Activated CD4-positive, alpha-beta memory T cell treated with anti-CD3 and anti-CD28 coated beads, Interleukin-2, amount 10 ng/mL, durations not matched to agents 7 days and 5 days (primary cell): Measurements from ENCODE around the gene GRAMD2B. TPM values are rescaled to one million over a fixed set of nuclear protein-coding genes. Genes with fewer than 3 reads are reported as not detected.

Experiments
- CTCF ChIA-PET: fragments of 350-600 bp; sonication (Branson Sonifier 250); formaldehyde crosslinking; loops from one replicate; lab custom pipeline; 2021; ENCODE audit warnings: antibody characterized with exemption, inconsistent platforms; lab: Charles Lee
- POLR2A ChIA-PET: fragments of 350-600 bp; sonication (Branson Sonifier 250); formaldehyde crosslinking; loops from one replicate; lab custom pipeline; 2021; ENCODE audit warnings: antibody characterized with exemption; lab: Charles Lee
- DNase-seq: peaks from one replicate; pipeline ENCODE4 v3.0.0-alpha.2; 2020
- H3K27ac Mint-ChIP-seq: one replicate; pipeline ENCODE4 v1.8.0; 2021; ENCODE audit warnings: mild to moderate bottlenecking, mixed read lengths
- H3K27me3 Mint-ChIP-seq: one replicate; pipeline ENCODE4 v1.8.0; 2021; ENCODE audit warnings: mixed read lengths
- H3K36me3 Mint-ChIP-seq: one replicate; pipeline ENCODE4 v1.8.0; 2021; ENCODE audit warnings: low read depth, mixed read lengths
- H3K4me1 Mint-ChIP-seq: one replicate; pipeline ENCODE4 v1.8.0; 2021; ENCODE audit warnings: mixed read lengths
- H3K4me3 Mint-ChIP-seq: one replicate; pipeline ENCODE4 v1.8.0; 2021; ENCODE audit warnings: mild to moderate bottlenecking, mixed read lengths
- H3K9me3 Mint-ChIP-seq: one replicate; pipeline ENCODE4 v1.8.0; 2021; ENCODE audit warnings: mixed read lengths
- total RNA-seq, 2 experiments: library from RNA; stranded (reverse); gene quantifications; one replicate each; pipeline ENCODE4 v1.2.3, GENCODE V29; 2021

Gene GRAMD2B
- total RNA-seq, 2 experiments from 2014 or later: 4.6 to 5.0 TPM

DNA sequence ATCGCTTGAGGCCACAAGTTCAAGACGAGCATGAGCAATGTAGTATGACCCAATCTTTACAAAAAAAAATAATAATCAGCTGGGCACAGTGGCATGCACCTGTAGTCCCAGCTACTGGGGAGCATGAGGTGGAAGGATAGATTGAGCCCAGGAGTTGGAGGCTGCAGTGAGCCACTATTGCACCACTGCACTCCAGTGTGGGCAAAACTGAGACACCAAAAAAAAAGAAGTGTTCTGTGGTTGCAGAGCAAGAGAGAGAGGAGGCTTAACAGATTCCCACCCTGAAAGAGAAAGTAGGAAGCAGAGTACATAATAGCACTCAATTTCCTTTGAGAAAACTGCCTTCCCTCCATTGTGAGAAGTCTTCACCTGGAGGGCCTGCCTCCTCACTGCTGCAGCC is 119.2 kb downstream of the GRAMD2B start:
- no peaks in the 10 kb centered on the region for H3K4me1 Mint-ChIP-seq
- H3K9me3 Mint-ChIP-seq: no peaks in the 10 kb centered on the region
- H3K27me3 Mint-ChIP-seq: peaks cover 2% of the 10 kb centered on the region
- ChIA-PET POLR2A (no interaction called here), CTCF (interaction anchor here (0.7 to 5.1 kb wide), 5 partner anchors 12 to 205 kb away, joined by 3 to 53 read pairs (median 3); no protein-coding TSS in a partner anchor)
- no peak for DNase-seq
- no peak overlapping the region for H3K4me3 Mint-ChIP-seq
- H3K36me3 Mint-ChIP-seq: no peaks in the 10 kb centered on the region
- no peak overlapping the region for H3K27ac Mint-ChIP-seq

- Mint-ChIP-seq H3K9me3 (no peaks in the 10 kb centered on the region), H3K36me3 (no peaks in the 10 kb centered on the region), H3K27me3 (peaks cover 2% of the 10 kb centered on the region), H3K27ac (no peak overlapping the region), H3K4me1 (no peaks in the 10 kb centered on the region), H3K4me3 (no peak overlapping the region)
- DNase-seq: no peak
- ChIA-PET CTCF (interaction anchor here (0.7 to 1.8 kb wide), 6 partner anchors 10 to 204 kb away, joined by 3 to 11 read pairs (median 4); no protein-coding TSS in a partner anchor), POLR2A (no interaction called here)
Observed at GRCh38 chr5:126543009-126543408, 119.8 kb downstream of the GRAMD2B start.

DNA sequence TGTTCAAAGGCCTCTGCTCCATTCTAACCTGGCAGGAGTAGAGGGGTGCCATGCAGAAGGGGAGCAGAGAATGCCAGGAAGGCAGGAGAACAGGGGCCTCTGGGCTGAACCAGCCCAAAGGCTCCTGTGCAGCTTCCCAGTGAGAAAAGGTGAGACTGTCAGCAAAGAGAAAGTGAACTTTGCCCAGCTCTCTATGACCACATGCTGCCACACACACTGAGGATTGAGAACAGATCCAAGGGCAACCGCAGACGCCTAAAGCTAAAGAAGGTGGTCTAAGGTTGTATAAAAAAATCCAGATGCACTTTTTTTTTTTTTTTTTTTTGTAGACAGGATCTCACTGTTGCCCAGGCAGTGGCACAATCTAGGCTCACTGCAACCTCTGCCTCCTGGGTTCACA is 120.5 kb downstream of the GRAMD2B start:
- POLR2A ChIA-PET: no interaction called here
- DNase-seq: no peak
- H3K27me3 Mint-ChIP-seq: peaks cover 2% of the 10 kb centered on the region
- H3K4me3 Mint-ChIP-seq: no peak overlapping the region
- H3K4me1 Mint-ChIP-seq: no peaks in the 10 kb centered on the region
- no peaks in the 10 kb centered on the region for H3K36me3 Mint-ChIP-seq
- H3K27ac Mint-ChIP-seq: no peak overlapping the region
- H3K9me3 Mint-ChIP-seq: no peaks in the 10 kb centered on the region
- CTCF ChIA-PET: interaction anchor here (0.6 to 1.8 kb wide), 7 partner anchors 10 to 205 kb away, joined by 3 to 11 read pairs (median 4); no protein-coding TSS in a partner anchor

Other genes with a start within 250 kb of the GRAMD2B start
- 1 to 10 TPM in 1 of 2 experiments, under 1 TPM in 1; 0.71 to 1.0 TPM for gene ALDH7A1, start 171.8 kb downstream of the GRAMD2B start, total RNA-seq
- 10 to 100 TPM; 31.5 to 33.8 TPM for gene PHAX, start 177.5 kb downstream of the GRAMD2B start, total RNA-seq